ENCODE data around the gene NEK2.

GRCh38 chr1:211630236-211631081, 45.0 kb downstream of the NEK2 start:
- TF ChIP-seq, protein P1, sequence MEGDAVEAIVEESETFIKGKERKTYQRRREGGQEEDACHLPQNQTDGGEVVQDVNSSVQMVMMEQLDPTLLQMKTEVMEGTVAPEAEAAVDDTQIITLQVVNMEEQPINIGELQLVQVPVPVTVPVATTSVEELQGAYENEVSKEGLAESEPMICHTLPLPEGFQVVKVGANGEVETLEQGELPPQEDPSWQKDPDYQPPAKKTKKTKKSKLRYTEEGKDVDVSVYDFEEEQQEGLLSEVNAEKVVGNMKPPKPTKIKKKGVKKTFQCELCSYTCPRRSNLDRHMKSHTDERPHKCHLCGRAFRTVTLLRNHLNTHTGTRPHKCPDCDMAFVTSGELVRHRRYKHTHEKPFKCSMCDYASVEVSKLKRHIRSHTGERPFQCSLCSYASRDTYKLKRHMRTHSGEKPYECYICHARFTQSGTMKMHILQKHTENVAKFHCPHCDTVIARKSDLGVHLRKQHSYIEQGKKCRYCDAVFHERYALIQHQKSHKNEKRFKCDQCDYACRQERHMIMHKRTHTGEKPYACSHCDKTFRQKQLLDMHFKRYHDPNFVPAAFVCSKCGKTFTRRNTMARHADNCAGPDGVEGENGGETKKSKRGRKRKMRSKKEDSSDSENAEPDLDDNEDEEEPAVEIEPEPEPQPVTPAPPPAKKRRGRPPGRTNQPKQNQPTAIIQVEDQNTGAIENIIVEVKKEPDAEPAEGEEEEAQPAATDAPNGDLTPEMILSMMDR (IDR thresholded peaks at IDR 0.05) = no peak
- no peak for TF ChIP-seq POLR2A (IDR thresholded peaks at IDR 0.05)

All from body of pancreas (tissue), 4 donors.